ENCODE results near the gene ADCY4. TPM values are rescaled to one million over a fixed set of nuclear protein-coding genes. Genes with fewer than 3 reads are reported as not detected.

ADCY4 gene
- total RNA-seq, 4 donors from 2014 or later = 3.1 to 23.1 (median 11.7) TPM

GRCh38 chr14:24290746-24291145, 44.1 kb downstream of the ADCY4 start:
- no peak for DNase-seq
- Histone ChIP-seq H3K4me1 (peaks cover 5 to 18% (median 5%) of the 10 kb centered on the region in 3 donors), H3K27ac (no peak overlapping the region), H3K4me3 (no peak overlapping the region), H3K27me3 (no peaks in the 10 kb centered on the region), H3K36me3 (peaks cover 22 to 74% (median 24%) of the 10 kb centered on the region in 3 donors), H3K9me3 (no peaks in the 10 kb centered on the region)
- intact Hi-C loops (cut with DNase I) = no loop called here
- 83 to 84% methylated on average over 9 of the region's 9 CpGs for WGBS, 2 donors
- TF ChIP-seq CTCF (IDR thresholded peaks at IDR 0.05) (no peak), POLR2A (IDR thresholded peaks at IDR 0.05) (no peak)

GRCh38 chr14:24289649-24290280, 45.1 kb downstream of the ADCY4 start:
- H3K27me3 ChIP-seq = no peaks in the 10 kb centered on the region
- H3K27ac ChIP-seq = no peak overlapping the region
- no peaks in the 10 kb centered on the region for H3K9me3 ChIP-seq
- WGBS, 2 donors = 57 to 81% methylated on average over 4 to 5 of the region's 6 CpGs
- intact Hi-C loops (cut with DNase I) = no loop called here
- H3K36me3 ChIP-seq = peaks cover 22 to 65% (median 24%) of the 10 kb centered on the region in 3 donors
- no peak overlapping the region for H3K4me3 ChIP-seq
- peaks cover 6 to 28% (median 8%) of the 10 kb centered on the region in 3 donors for H3K4me1 ChIP-seq
- TF ChIP-seq POLR2A (IDR thresholded peaks at IDR 0.05) (no peak), CTCF (IDR thresholded peaks at IDR 0.05) (no peak)
- DNase-seq = no peak

- Histone ChIP-seq H3K9me3 (no peaks in the 10 kb centered on the region), H3K36me3 (peaks cover 16 to 37% (median 22%) of the 10 kb centered on the region in 3 donors), H3K27me3 (no peaks in the 10 kb centered on the region), H3K4me1 (peaks cover 13 to 54% (median 17%) of the 10 kb centered on the region in 3 donors), H3K4me3 (no peak overlapping the region), H3K27ac (peak overlapping the region in 2 of 4 donors; percentile 1 to 23)
- TF ChIP-seq POLR2A (IDR thresholded peaks at IDR 0.05) (no peak), CTCF (IDR thresholded peaks at IDR 0.05) (no peak)
- DNase-seq = no peak
- intact Hi-C loops (cut with DNase I) = no loop called here
- WGBS, 2 donors = 87 to 90% methylated on average over 3 to 5 of the region's 5 CpGs
These were observed 47.9 kb downstream of the ADCY4 start for GRCh38 chr14:24286996-24287395.

- Histone ChIP-seq H3K27me3 (no peaks in the 10 kb centered on the region), H3K27ac (peak overlapping the region; percentile 21 to 76 (median 55)), H3K4me1 (peaks cover 17 to 71% (median 24%) of the 10 kb centered on the region in 3 donors), H3K4me3 (no peak overlapping the region), H3K36me3 (peaks cover 2 to 20% (median 7%) of the 10 kb centered on the region in 3 donors), H3K9me3 (no peaks in the 10 kb centered on the region)
- WGBS, 2 donors = 38 to 60% methylated on average over 3 to 4 of the region's 4 CpGs
- DNase-seq = no peak
- TF ChIP-seq CTCF (IDR thresholded peaks at IDR 0.05) (no peak), POLR2A (IDR thresholded peaks at IDR 0.05) (no peak)
- intact Hi-C loops (cut with DNase I) = no loop called here
These were observed 49.5 kb downstream of the ADCY4 start for GRCh38 chr14:24285351-24285750.

DNA sequence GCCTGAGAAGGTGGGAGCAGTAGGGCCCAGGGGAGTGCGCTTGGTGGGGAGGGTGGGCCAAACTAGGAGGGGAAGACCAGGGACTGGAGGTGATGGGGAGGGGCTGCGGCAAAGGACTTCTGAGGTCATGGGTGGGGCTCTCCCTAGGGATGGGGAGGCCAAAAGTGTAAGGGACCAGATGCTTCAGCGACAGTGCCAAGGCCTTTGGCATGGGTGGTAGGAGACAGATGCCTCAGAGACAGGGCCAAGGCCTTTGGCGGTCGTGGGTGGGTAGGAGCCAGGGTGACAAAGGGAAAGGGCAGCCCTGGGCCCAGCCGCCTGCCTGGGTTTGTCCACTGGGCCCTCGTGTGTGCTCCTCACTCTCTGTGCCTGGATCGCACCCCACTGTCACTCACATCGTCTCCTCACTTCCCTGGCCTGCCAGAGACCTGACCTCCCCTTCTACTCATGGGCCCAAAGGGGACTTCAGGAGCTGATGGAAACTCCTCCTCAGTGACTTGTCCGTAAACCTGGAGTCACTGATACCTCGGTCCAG, 50.3 kb downstream of the ADCY4 start:
- H3K4me3 ChIP-seq = no peak overlapping the region
- H3K36me3 ChIP-seq = peaks cover 0 to 13% (median 2%) of the 10 kb centered on the region in 3 donors
- H3K9me3 ChIP-seq = no peaks in the 10 kb centered on the region
- H3K4me1 ChIP-seq = peaks cover 24 to 78% (median 31%) of the 10 kb centered on the region in 3 donors
- 71 to 72% methylated on average over 10 to 11 of the region's 11 CpGs for WGBS, 2 donors
- no peaks in the 10 kb centered on the region for H3K27me3 ChIP-seq
- intact Hi-C loops (cut with DNase I) = no loop called here
- no peak for DNase-seq
- peak overlapping the region; percentile 21 to 76 (median 55) for H3K27ac ChIP-seq
- no peak for TF ChIP-seq CTCF (IDR thresholded peaks at IDR 0.05)

All from esophagus squamous epithelium (tissue), 5 donors.